8988T (cell line): ENCODE data around the gene TIMP3.

ENCODE experiments used
- DNase-seq: peaks from one replicate; pipeline ENCODE4 v3.0.0; 2011

Gene TIMP3

DNA sequence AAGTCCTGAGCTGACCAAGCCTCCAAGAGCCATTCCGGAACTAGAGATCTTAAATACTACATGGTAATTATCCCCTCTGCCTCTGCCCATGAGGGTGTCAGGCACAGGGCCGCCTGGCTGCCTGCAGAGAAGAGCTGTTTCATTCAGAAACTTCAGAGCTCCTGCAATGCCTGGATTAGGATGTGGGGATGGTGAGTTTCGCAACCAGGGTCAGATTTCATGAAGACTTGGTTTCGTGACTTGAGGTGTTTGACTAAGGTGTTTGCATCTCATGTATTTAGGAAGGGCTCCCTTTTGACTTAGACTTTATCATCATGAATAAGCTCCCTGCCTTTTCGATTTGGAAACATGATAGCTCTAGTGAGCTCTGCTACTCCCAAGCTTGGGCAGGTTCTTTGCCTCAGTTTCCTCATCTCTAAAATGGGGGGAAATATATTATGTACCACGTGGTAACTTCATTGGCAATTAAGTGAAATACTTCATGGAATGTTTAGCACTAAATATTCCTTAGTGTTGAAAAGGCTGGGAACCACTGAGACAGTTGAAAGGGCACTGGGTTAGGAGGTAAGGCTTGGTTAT lies 9.1 kb downstream of the TIMP3 start:
- DNase-seq, result no peak

GRCh38 chr22:32811788-32812545 lies 10.5 kb downstream of the TIMP3 start:
- no peak for DNase-seq

- no peak for DNase-seq
Observed at GRCh38 chr22:32814285-32814860, 12.9 kb downstream of the TIMP3 start.

GRCh38 chr22:32815059-32815458 lies 13.6 kb downstream of the TIMP3 start:
- no peak for DNase-seq

DNA sequence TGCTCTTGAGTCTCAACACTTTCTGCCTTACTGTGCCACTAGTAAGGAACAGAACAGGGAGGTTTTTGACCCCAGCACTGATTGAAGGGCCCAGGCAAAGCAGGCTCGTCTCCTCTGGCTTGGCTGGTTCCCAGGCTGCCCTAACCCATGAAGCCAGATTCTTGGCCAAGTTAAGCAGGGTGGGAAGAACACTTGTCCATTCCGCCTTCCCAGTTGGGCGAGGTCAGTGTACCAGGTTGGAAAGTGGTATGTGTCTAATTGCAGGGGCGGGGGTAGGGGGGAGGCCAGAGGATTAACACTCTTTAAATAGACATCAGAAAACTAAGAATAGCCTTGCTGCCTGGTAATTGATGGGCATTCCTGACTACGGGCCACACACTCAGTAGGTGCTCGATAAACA lies 14.4 kb downstream of the TIMP3 start:
- DNase-seq, result no peak

GRCh38 chr22:32817137-32817730 lies 15.7 kb downstream of the TIMP3 start:
- DNase-seq, result no peak

DNA sequence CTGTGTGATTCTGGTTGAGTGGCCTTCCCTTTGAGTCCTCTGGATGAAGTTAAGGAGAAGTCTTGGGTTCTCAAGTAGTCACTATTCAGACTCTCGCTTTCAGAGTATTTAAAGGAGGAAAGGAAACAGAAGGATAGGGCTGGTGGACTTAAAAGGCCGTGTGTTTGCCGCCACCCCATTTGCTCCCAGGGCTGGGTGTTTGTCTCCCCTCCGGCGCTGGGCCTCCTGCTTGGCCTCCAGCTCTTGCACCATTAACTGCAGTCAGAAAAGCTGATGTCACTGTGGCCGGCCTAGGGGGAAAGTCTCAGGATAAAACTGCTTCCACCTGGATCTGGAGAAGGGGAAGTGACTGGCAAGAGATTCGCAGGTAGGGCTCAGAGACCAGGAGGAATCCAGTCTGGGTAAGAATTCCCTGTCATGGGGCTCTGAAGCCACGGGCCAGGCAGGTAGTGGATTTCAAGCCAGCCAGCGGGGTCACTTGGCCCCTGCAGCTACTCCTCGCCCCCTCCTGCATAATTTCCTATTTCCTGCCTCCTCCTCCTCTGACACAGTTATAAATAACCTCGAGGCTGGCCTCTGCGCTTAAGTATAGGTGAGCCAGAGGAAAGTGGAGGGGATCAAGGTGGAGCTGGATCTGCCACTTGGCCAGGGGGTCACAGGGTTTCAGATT lies 17.1 kb downstream of the TIMP3 start:
- DNase-seq, result no peak

- DNase-seq, result no peak
Observed at GRCh38 chr22:32819120-32819519, 17.6 kb downstream of the TIMP3 start.

- no peak for DNase-seq
Observed at GRCh38 chr22:32820131-32821119, 18.9 kb downstream of the TIMP3 start.

GRCh38 chr22:32822179-32822877 lies 20.8 kb downstream of the TIMP3 start:
- no peak for DNase-seq

DNA sequence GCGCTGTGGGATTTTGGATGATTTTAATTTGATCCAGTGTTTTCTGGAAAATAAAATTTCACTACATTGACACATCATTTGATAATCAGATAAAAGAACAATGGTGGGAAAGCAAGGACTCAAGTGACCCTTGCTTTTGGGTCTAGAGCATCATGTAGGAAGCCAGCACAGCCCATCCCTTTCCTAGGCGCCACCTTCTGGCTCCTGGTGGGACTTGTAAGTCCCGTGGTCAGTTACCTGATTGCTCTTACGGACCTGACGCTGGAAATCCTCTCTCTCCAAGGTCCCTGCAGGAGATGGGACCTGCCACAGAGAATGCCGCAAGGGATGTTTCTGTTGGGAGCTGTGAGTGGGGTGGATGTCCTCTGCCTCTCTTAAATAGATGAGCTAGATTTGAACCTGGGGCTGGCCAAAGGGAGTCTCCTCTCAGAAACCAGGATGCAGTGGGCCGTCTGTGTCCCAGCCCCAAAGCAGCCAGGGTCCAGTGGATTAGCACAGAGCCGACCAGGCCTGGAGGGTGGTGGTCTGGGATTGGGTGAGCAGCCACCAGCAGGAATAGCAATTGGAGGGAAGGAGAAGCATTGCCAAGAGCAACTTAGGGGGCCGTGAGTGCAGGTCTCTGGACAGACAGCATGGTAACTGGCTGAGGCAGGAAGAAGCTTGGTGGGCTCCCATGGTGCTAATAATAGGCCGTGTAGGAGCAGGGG lies 21.7 kb downstream of the TIMP3 start:
- no peak for DNase-seq

GRCh38 chr22:32824531-32825312 lies 23.2 kb downstream of the TIMP3 start:
- DNase-seq, result no peak

GRCh38 chr22:32826537-32826936 lies 25.0 kb downstream of the TIMP3 start:
- DNase-seq, result no peak

DNA sequence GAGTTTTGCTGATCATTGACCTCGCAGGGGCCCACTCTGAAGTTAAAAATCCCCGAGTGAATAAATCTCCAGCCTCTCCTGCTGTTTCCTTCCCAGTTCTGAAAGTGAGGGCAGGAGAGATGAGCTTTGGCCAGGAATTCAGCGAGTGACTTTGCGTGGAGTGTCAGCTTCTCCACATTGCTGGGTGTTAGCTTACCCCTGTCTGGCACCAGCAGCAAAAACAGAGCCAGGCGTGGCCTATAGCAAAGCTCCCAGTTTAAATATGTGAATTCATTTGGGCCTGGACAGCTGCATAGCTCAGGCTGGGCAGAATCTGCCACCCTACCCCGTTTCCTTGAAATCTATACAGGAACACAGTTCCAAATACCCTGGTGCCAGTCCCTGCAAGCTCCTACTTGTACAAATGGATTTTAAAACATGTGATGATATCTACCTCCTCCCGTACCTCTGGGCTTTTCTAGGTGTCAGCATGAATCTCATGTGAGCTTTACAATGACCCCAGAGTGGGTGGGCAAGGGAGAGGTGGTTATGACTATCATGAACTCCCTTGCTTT lies 25.6 kb downstream of the TIMP3 start:
- no peak for DNase-seq

DNA sequence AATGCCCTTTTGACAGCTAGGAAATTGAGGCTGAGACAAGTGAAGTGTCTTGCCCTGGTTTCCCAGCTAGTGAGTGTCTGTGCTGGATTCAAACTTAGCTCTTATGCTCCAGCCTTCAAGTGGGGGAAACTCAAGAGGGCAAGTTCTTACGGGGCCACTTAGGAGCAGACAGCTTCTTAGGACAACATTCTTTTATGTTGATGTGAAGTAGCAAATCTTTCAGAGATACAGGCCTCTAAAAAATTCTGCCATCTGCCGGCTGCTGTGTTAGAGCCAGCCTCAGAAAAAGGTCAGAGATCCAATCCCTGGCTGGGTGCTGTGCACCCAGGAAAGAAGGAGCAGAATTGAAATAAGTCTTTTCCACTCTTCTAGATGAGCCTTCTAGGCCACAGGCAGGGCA lies 26.6 kb downstream of the TIMP3 start:
- no peak for DNase-seq

DNA sequence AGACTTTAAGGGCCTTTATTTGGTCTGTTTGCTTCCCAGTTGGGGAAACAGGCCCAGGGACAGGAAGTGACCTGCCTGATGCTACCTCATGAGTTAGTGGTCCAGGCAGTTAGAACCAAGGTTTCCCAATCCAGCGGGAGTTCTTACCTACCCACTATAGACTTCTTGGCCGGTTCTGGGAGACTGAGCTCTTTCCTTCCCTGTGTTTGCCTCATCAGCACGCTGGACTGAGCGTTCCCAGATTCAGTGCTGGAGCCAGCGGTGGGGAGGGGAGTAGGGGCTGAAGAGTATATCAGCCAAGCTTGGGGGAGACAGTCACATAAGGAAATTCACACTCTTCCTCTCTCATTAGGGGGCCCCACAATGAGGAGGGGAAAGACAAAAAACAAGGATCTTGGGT lies 27.1 kb downstream of the TIMP3 start:
- no peak for DNase-seq

- no peak for DNase-seq
Observed at GRCh38 chr22:32829451-32829851, 27.9 kb downstream of the TIMP3 start.

DNA sequence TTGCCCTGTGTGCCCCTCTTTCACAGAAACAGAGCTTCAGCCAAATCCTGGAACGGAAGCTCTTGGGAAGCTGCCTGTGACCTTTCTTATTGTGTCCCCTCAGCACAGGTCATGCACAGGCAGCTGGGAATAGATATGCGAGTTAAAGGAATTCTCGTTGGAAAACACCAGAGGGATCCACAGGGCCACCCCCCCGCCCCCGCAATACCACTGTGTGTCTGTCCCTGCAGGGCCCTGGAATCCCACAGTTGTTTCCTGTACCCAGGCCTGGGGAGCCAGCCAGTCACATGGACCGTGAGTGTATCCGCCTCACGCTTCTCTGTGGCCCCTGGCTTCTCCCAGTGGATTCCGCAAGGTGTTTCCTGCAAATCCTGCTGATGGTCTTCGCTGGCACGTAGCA lies 29.0 kb downstream of the TIMP3 start:
- no peak for DNase-seq

GRCh38 chr22:32830957-32831356 lies 29.5 kb downstream of the TIMP3 start:
- DNase-seq, result no peak

DNA sequence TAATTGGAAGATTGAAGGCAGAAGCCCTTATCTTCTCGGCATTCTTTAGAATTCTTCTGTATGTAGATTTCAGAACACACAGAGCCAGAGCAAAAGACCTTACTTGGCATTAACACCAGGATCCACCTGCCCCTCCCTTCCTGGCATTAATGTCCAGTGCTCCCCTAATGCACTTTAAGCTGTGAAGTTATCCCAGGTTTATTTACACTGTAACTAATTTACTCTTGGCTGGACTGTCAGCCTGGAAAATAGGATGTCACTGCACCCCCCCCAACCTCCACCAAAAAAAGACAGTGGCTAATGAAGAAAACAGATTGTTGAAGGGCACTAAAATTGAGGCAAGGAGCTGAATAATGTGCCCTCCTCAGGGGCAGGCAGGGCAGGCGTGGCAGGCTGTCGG lies 30.1 kb downstream of the TIMP3 start:
- DNase-seq, result no peak
